Erythroblast (primary cell): ENCODE measurements around the gene ADAMTS2.

Experiments used
- GATA1 ChIP-seq: IDR thresholded peaks from 2 replicates; pipeline ENCODE4 v1.6.1; 2011; ENCODE audit warnings: low read depth, mild to moderate bottlenecking, control low read depth, low read length, moderate library complexity
- POLR2A ChIP-seq: IDR thresholded peaks from 2 replicates; pipeline ENCODE4 v1.6.1; 2011; ENCODE audit warnings: mild to moderate bottlenecking, low read length

- TF ChIP-seq POLR2A (no peak), GATA1 (no peak)
These were observed 23.0 kb upstream of the ADAMTS2 start for GRCh38 chr5:179368126-179368805.
